Kidney (tissue), 14 donors: Measurements from ENCODE around the gene TBC1D17. TPM values are rescaled to one million over a fixed set of nuclear protein-coding genes. Genes with fewer than 3 reads are reported as not detected.

ENCODE experiments used
- DNase-seq, 5 donors: peaks; one replicate each; pipeline ENCODE4 v3.0.0-alpha.2; 2013 to 2020
- FAIRE-seq: peaks from 2 replicates; lab custom pipeline; 2012; peaks lifted over from hg19 to GRCh38; lab: Jason Lieb, UNC
- H3K27ac ChIP-seq, 2 donors: one replicate each; pipeline ENCODE4 v1.7.0; 2013; ENCODE audit warnings: low read depth in 2 of 2, low read length in 2 of 2, inconsistent platforms in 1 of 2
- H3K27me3 ChIP-seq: one replicate; pipeline ENCODE4 v1.7.1; 2013; ENCODE audit warnings: low read length, inconsistent platforms; ENCODE audit not compliant: control insufficient read depth, insufficient read depth
- H3K36me3 ChIP-seq, 3 donors: one replicate each; pipeline versions ENCODE4 v1.7.0 to v1.7.1; 2013; ENCODE audit warnings: low read length in 3 of 3, control low read depth in 1 of 3, inconsistent platforms in 1 of 3; ENCODE audit not compliant: insufficient read depth in 3 of 3, control insufficient read depth in 2 of 3
- H3K4me1 ChIP-seq, 3 donors: one replicate each; pipeline versions ENCODE4 v1.7.0 to v1.7.1; 2013; ENCODE audit warnings: low read length in 3 of 3, inconsistent platforms in 1 of 3, low read depth in 1 of 3; ENCODE audit not compliant: control insufficient read depth in 2 of 3, insufficient read depth in 2 of 3
- H3K4me3 ChIP-seq, 3 donors: one replicate each; pipeline versions ENCODE4 v1.7.0 to v1.8.1; 2013; ENCODE audit warnings: low read length in 3 of 3, control low read depth in 1 of 3, inconsistent platforms in 1 of 3
- H3K9ac ChIP-seq, 3 donors: one replicate each; pipeline versions ENCODE4 v1.7.0 to v1.7.1; 2013; ENCODE audit warnings: low read length in 3 of 3, control low read depth in 1 of 3, inconsistent platforms in 1 of 3
- H3K9me3 ChIP-seq, 3 donors: one replicate each; pipeline versions ENCODE4 v1.7.0 to v1.7.1; 2013; ENCODE audit warnings: low read length in 3 of 3, control low read depth in 1 of 3, inconsistent platforms in 1 of 3; ENCODE audit not compliant: control insufficient read depth in 2 of 3, insufficient read depth in 1 of 3
- intact Hi-C: fragments of 100-400 bp; cut with DNase I; formaldehyde crosslinking; loops from one replicate; pipeline ENCODE4 v1.11.1; 2022
- polyA plus RNA-seq: library from polyadenylated mRNA; stranded (reverse); fragments of 350-450 nt; fragmentation: Illumina TruSeq; extraction: RNeasy Lipid Tissue Mini Kit (QIAGEN cat#74804); gene quantifications from one replicate; pipeline ENCODE4 v1.2.3, GENCODE V29; 2014; ENCODE audit warnings: low read depth, low replicate concordance; ENCODE audit not compliant: insufficient read depth
- total RNA-seq: library from RNA; stranded (reverse); fragmentation: NEBNext Ultra II Directional; extraction: Animal tissue kit (Norgen Biotek cat#: 25700); gene quantifications from one replicate; pipeline ENCODE4 v1.2.1, GENCODE V29; 2021
- TF ChIP-seq, protein P1 (sequence below): IDR thresholded peaks from 3 replicates; pipeline ENCODE4 v1.5.1; 2012; ENCODE audit warnings: mild to moderate bottlenecking, moderate library complexity, borderline replicate concordance; ENCODE audit not compliant: insufficient read depth; ENCODE audit errors: extremely low read depth
- donor health status: control.
- donor health status: control.
- donor health status: control.
- donor health status: control.
- donor health status: control.
- donor health status: DM: yes; HTN: yes; CAD: no.
- donor health status: Normal renal cell carcinoma (clear cell type).

Gene TBC1D17
- total and polyA plus RNA-seq, 2 donors from 2014 or later = 34.8 to 43.6 TPM

GRCh38 chr19:49852631-49853126 is 24.8 kb upstream of the TBC1D17 start:
- H3K36me3 ChIP-seq = peaks cover 0 to 19% (median 9%) of the 10 kb centered on the region in 3 donors
- no peak overlapping the region for H3K27ac ChIP-seq
- TF ChIP-seq, protein P1, sequence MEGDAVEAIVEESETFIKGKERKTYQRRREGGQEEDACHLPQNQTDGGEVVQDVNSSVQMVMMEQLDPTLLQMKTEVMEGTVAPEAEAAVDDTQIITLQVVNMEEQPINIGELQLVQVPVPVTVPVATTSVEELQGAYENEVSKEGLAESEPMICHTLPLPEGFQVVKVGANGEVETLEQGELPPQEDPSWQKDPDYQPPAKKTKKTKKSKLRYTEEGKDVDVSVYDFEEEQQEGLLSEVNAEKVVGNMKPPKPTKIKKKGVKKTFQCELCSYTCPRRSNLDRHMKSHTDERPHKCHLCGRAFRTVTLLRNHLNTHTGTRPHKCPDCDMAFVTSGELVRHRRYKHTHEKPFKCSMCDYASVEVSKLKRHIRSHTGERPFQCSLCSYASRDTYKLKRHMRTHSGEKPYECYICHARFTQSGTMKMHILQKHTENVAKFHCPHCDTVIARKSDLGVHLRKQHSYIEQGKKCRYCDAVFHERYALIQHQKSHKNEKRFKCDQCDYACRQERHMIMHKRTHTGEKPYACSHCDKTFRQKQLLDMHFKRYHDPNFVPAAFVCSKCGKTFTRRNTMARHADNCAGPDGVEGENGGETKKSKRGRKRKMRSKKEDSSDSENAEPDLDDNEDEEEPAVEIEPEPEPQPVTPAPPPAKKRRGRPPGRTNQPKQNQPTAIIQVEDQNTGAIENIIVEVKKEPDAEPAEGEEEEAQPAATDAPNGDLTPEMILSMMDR = no peak
- peak overlapping the region in 2 of 3 donors; percentile 34 to 51 for H3K9ac ChIP-seq
- H3K27me3 ChIP-seq = no peaks in the 10 kb centered on the region
- H3K4me3 ChIP-seq = peak overlapping the region; percentile 62 to 77 (median 76)
- peaks cover 0 to 17% (median 9%) of the 10 kb centered on the region in 3 donors for H3K4me1 ChIP-seq
- DNase-seq (peak in 1 of 5 donors; percentile 34), FAIRE-seq (no peak)
- no peaks in the 10 kb centered on the region for H3K9me3 ChIP-seq
- intact Hi-C loops = no loop called here

DNA sequence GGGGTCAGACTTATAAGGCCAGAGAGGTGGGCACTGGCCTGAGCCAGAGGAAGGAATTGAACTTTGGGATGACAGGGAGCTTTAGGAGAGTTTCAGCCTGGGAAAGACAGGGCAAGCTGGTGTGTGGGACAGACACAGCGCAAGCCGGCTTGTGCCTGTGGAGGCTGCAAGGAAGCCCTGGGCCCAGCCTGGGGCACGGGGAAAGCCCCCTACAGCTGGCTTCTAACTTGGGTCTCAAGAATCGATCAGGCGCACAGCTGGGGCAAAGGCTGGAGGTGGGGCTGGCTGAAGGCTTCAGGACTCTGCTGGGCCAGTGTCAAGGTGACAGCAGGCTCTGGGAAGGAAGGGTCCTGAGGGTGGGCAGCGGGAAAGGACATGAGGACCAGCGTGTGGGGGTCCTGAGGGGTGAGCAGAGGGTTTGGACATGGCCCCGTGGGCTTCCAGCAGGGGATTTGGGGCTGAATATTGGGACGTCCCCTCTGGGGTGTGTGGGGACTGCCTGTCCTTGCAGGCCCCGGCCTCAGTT is 23.6 kb upstream of the TBC1D17 start:
- Histone ChIP-seq H3K9me3 (no peaks in the 10 kb centered on the region), H3K4me1 (peaks cover 0 to 17% (median 9%) of the 10 kb centered on the region in 3 donors), H3K9ac (no peak overlapping the region), H3K4me3 (no peak overlapping the region), H3K27ac (no peak overlapping the region), H3K36me3 (peaks cover 0 to 19% (median 9%) of the 10 kb centered on the region in 3 donors), H3K27me3 (no peaks in the 10 kb centered on the region)
- intact Hi-C loops = no loop called here
- DNase-seq (no peak), FAIRE-seq (no peak)
- TF ChIP-seq, protein P1 = no peak

- Histone ChIP-seq H3K27ac (no peak overlapping the region), H3K36me3 (peaks cover 0 to 19% (median 9%) of the 10 kb centered on the region in 3 donors), H3K4me1 (peaks cover 0 to 17% (median 9%) of the 10 kb centered on the region in 3 donors), H3K4me3 (no peak overlapping the region), H3K27me3 (no peaks in the 10 kb centered on the region), H3K9me3 (no peaks in the 10 kb centered on the region), H3K9ac (no peak overlapping the region)
- FAIRE-seq (no peak), DNase-seq (peak in 2 of 5 donors; percentile 58 to 79)
- TF ChIP-seq, protein P1 = no peak
- intact Hi-C loops = no loop called here
Measured at GRCh38 chr19:49854378-49855263, 22.9 kb upstream of the TBC1D17 start.
